ENCODE results near the gene DDX39B. TPM values are rescaled to one million over a fixed set of nuclear protein-coding genes. Genes with fewer than 3 reads are reported as not detected.

DDX39B gene
- total and polyA plus RNA-seq, 2 of the 8 experiments (the other 6 are each of a cell fraction or from before 2014, with no cell fraction given) = 780 to 1,164 TPM

DNA sequence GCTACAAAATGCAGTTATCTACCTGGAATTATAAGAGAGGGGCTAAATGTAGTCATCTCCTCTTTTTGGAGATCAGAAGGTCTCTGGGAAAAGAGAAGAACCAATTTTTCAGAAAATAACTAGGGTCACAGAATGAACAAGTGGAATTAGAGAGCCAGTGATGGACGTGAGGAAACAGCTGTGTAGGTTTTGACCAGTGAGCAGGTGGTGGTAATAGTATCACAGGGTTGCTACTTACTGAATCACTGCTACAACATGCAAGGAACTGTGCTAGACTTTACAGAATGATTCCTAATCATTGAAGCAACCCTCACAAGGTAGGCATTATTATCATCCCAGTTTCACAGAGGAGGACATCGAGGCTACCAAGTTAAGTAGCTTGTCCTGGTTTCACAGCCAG, 2.9 kb upstream of the DDX39B start (continued):
- no peak for TF ChIP-seq BRCA1 (IDR thresholded peaks at IDR 0.05; ENCODE audit: low read depth, low read length)
- TF ChIP-seq POU5F1 (IDR thresholded peaks at IDR 0.05; ENCODE audit: low read depth, low read length) = no peak
- TF ChIP-seq PHF8 (conservative IDR thresholded peaks at IDR 0.05; ENCODE audit: low read depth, low read length) = no peak
- no peak for TF ChIP-seq TAF7 (optimal IDR thresholded peaks at IDR 0.05; ENCODE audit: borderline replicate concordance, low read depth, low read length)
- TF ChIP-seq NANOG (IDR thresholded peaks at IDR 0.05; ENCODE audit: insufficient read depth, low read depth, low read length, poor library complexity, severe bottlenecking) = no peak
- TF ChIP-seq POLR2AphosphoS5 (IDR thresholded peaks at IDR 0.05; ENCODE audit: low read depth, low read length) = no peak

Measured in H1 (cell line).